SK-N-SH (cell line): ENCODE results near the gene SLC27A3. TPM values are rescaled to one million over a fixed set of nuclear protein-coding genes. Genes with fewer than 3 reads are reported as not detected.

ENCODE experiments used
- EP300 ChIP-seq, 2 experiments: IDR thresholded peaks; 2 replicates each; pipeline versions ENCODE4 v1.4.0 to v1.6.1; 2012; ENCODE audit warnings: borderline replicate concordance in 1 of 2, low read depth in 1 of 2, low read length in 1 of 2
- EZH2phosphoT487 ChIP-seq: fragments of 200-600 bp; sonication (generic); IDR thresholded peaks from 2 replicates; pipeline ENCODE4 v1.6.1; 2017; ENCODE audit warnings: low read depth, mixed run types, mild to moderate bottlenecking, antibody characterized with exemption, moderate library complexity, borderline replicate concordance
- FOSL2 ChIP-seq: IDR thresholded peaks from 2 replicates; pipeline ENCODE4 v1.4.0; 2012; ENCODE audit warnings: low read depth, mild to moderate bottlenecking, moderate library complexity, borderline replicate concordance
- FOXJ3 ChIP-seq: sonication (generic); formaldehyde crosslinking; IDR thresholded peaks from 2 replicates; pipeline ENCODE4 v1.5.1; 2020; ENCODE audit warnings: mild to moderate bottlenecking, missing genetic modification reagents
- FOXM1 ChIP-seq: IDR thresholded peaks from 2 replicates; pipeline ENCODE4 v1.4.0; 2012; ENCODE audit warnings: low read depth, mild to moderate bottlenecking
- GABPA ChIP-seq: IDR thresholded peaks from 2 replicates; pipeline ENCODE4 v1.4.0; 2012; ENCODE audit warnings: low read depth, mild to moderate bottlenecking
- IRF3 ChIP-seq: fragments of 150-350 bp; IDR thresholded peaks from 2 replicates; pipeline ENCODE4 v1.6.1; 2016; ENCODE audit warnings: mild to moderate bottlenecking, low read depth, low read length
- MXI1 ChIP-seq: IDR thresholded peaks from 2 replicates; pipeline ENCODE4 v1.6.1; 2012; ENCODE audit warnings: mild to moderate bottlenecking, low read depth, low read length, improper control_type of control experiment
- NFIC ChIP-seq: IDR thresholded peaks from 2 replicates; pipeline ENCODE4 v1.4.0; 2012; ENCODE audit warnings: borderline replicate concordance
- PBX3 ChIP-seq: IDR thresholded peaks from 2 replicates; pipeline ENCODE4; 2012
- POLR2AphosphoS5 ChIP-seq: IDR thresholded peaks from 2 replicates; pipeline ENCODE4 v1.6.1; 2012; ENCODE audit warnings: low read depth, low read length
- RAD21 ChIP-seq: IDR thresholded peaks from 2 replicates; pipeline ENCODE4 v1.6.1; 2012; ENCODE audit warnings: mild to moderate bottlenecking, low read length
- RFX5 ChIP-seq: IDR thresholded peaks from 2 replicates; pipeline ENCODE4 v1.6.1; 2012; ENCODE audit warnings: mild to moderate bottlenecking, improper control_type of control experiment, low read length
- RXRA ChIP-seq: IDR thresholded peaks from 2 replicates; pipeline ENCODE4 v1.4.0; 2012; ENCODE audit warnings: low read depth, mild to moderate bottlenecking, borderline replicate concordance
- SIN3A ChIP-seq: IDR thresholded peaks from 2 replicates; pipeline ENCODE4 v1.6.1; 2012; ENCODE audit warnings: low read depth, mild to moderate bottlenecking, low read length, moderate library complexity, borderline replicate concordance
- SMC3 ChIP-seq: IDR thresholded peaks from 2 replicates; pipeline ENCODE4 v1.6.1; 2012; ENCODE audit warnings: low read depth, low read length, improper control_type of control experiment
- TAF1 ChIP-seq: IDR thresholded peaks from 2 replicates; pipeline ENCODE4 v1.6.1; 2012; ENCODE audit warnings: low read depth, mild to moderate bottlenecking, low read length, moderate library complexity, borderline replicate concordance
- TCF12 ChIP-seq: IDR thresholded peaks from 2 replicates; pipeline ENCODE4 v1.4.0; 2012
- YY1 ChIP-seq: IDR thresholded peaks from 2 replicates; pipeline ENCODE4 v1.4.0; 2012; ENCODE audit warnings: low read depth, mild to moderate bottlenecking
- polyA plus RNA-seq, 3 experiments: library from polyadenylated mRNA; depleted of rRNA; stranded (reverse); fragments of >200 nt; gene quantifications; 2 replicates each; pipeline ENCODE4 v1.2.3, GENCODE V29; 2012

The SLC27A3 gene
- polyA plus RNA-seq, 1 of the 3 experiments (the other 2 are of a cell fraction), result 9.0 TPM

- no peak for TF ChIP-seq FOSL2
- TF ChIP-seq RAD21, result no peak
- no peak for TF ChIP-seq TCF12
- TF ChIP-seq EP300 (IDR thresholded peaks at IDR 0.05; ENCODE audit: borderline replicate concordance in 1 of 2, low read depth in 1 of 2, low read length in 1 of 2), result peak in 1 of 2 experiments; percentile 31; a peak in 1 of 4 replicates
- peak; percentile 70 for TF ChIP-seq MXI1
- 0 out of 2 replicates have a peak, but pooled peaks have one; percentile 21 for TF ChIP-seq PBX3
- TF ChIP-seq SIN3A, result no peak
- TF ChIP-seq RXRA, result no peak
- TF ChIP-seq IRF3, result no peak
- TF ChIP-seq NFIC, result 0 out of 2 replicates have a peak, but pooled peaks have one; percentile 25
- peak; percentile 53 for TF ChIP-seq TAF1
- TF ChIP-seq YY1, result peak; percentile 64; the same call in 1 of the 2 replicates
- no peak for TF ChIP-seq EZH2phosphoT487
- no peak for TF ChIP-seq SMC3
- TF ChIP-seq FOXM1, result 0 out of 2 replicates have a peak, but pooled peaks have one; percentile 29
- no peak for TF ChIP-seq FOXJ3 (CRISPR knock-in tag)
- peak; percentile 58 for TF ChIP-seq GABPA
- TF ChIP-seq RFX5, result no peak
- peak; percentile 95 for TF ChIP-seq POLR2AphosphoS5
- TF ChIP-seq, all 33 proteins: peak for 14
Observed at GRCh38 chr1:153783233-153784190, 8.3 kb downstream of the SLC27A3 start (continued).
